ENCODE measurements around the gene CYP24A1. TPM values are rescaled to one million over a fixed set of nuclear protein-coding genes. Genes with fewer than 3 reads are reported as not detected.
"Not testable (repeated sequence)": the region's sequence is repeated elsewhere in the genome, so short reads cannot be mapped to it uniquely, and the experiment has no call there.

Gene CYP24A1
- total RNA-seq, 1 donor from 2014 or later: not detected

- Histone ChIP-seq H3K27ac (replicated peaks) (no peak overlapping the region), H3K4me3 (no peak overlapping the region), H3K4me1 (no peaks in the 10 kb centered on the region), H3K9me3 (replicated peaks) (peaks cover 13% of the 10 kb centered on the region), H3K36me3 (no peaks in the 10 kb centered on the region), H3K27me3 (ENCODE audit: low read depth) (peaks cover 33% of the 10 kb centered on the region)
- no peak for TF ChIP-seq CTCF (IDR thresholded peaks at IDR 0.05; ENCODE audit: borderline replicate concordance)
- intact Hi-C loops (cut with micrococcal nuclease): no loop called here
- DNase-seq: no peak
Measured at GRCh38 chr20:54133434-54134427, 40.1 kb downstream of the CYP24A1 start.

- peaks cover 31% of the 10 kb centered on the region for H3K27me3 ChIP-seq (ENCODE audit: low read depth)
- no peak for DNase-seq
- no peaks in the 10 kb centered on the region for H3K36me3 ChIP-seq
- H3K27ac ChIP-seq (replicated peaks): no peak overlapping the region
- no peak overlapping the region for H3K4me3 ChIP-seq
- TF ChIP-seq CTCF (IDR thresholded peaks at IDR 0.05; ENCODE audit: borderline replicate concordance): no peak
- no peaks in the 10 kb centered on the region for H3K4me1 ChIP-seq
- intact Hi-C loops (cut with micrococcal nuclease): no loop called here
- H3K9me3 ChIP-seq (replicated peaks): peaks cover 13% of the 10 kb centered on the region
Measured at GRCh38 chr20:54132612-54133433, 41.0 kb downstream of the CYP24A1 start.

GRCh38 chr20:54131675-54132611 lies 41.8 kb downstream of the CYP24A1 start:
- TF ChIP-seq CTCF (IDR thresholded peaks at IDR 0.05; ENCODE audit: borderline replicate concordance): no peak
- no peak for DNase-seq
- Histone ChIP-seq H3K36me3 (no peaks in the 10 kb centered on the region), H3K4me3 (no peak overlapping the region), H3K27ac (replicated peaks) (no peak overlapping the region), H3K9me3 (replicated peaks) (peaks cover 13% of the 10 kb centered on the region), H3K4me1 (no peaks in the 10 kb centered on the region), H3K27me3 (ENCODE audit: low read depth) (peaks cover 23% of the 10 kb centered on the region)
- intact Hi-C loops (cut with micrococcal nuclease): no loop called here

- intact Hi-C loops (cut with micrococcal nuclease); H3K36me3 ChIP-seq; H3K27ac ChIP-seq (replicated peaks); H3K4me3 ChIP-seq; DNase-seq; H3K4me1 ChIP-seq: not testable (repeated sequence)
- Histone ChIP-seq H3K9me3 (replicated peaks) (peaks cover 13% of the 10 kb centered on the region), H3K27me3 (ENCODE audit: low read depth) (peaks cover 15% of the 10 kb centered on the region)
Measured at GRCh38 chr20:54131125-54131524, 42.7 kb downstream of the CYP24A1 start.

GRCh38 chr20:54129350-54129749 lies 44.4 kb downstream of the CYP24A1 start:
- H3K27ac ChIP-seq (replicated peaks): no peak overlapping the region
- no peaks in the 10 kb centered on the region for H3K36me3 ChIP-seq
- DNase-seq: no peak
- H3K9me3 ChIP-seq (replicated peaks): peaks cover 7% of the 10 kb centered on the region
- no peak for TF ChIP-seq CTCF (IDR thresholded peaks at IDR 0.05; ENCODE audit: borderline replicate concordance)
- no peaks in the 10 kb centered on the region for H3K4me1 ChIP-seq
- no peak overlapping the region for H3K4me3 ChIP-seq
- peaks cover 5% of the 10 kb centered on the region for H3K27me3 ChIP-seq (ENCODE audit: low read depth)
- intact Hi-C loops (cut with micrococcal nuclease): no loop called here

All from left ventricle myocardium inferior (tissue), 1 donor.